NCI-H1930 (cell line): Measurements from ENCODE around the gene AMOTL1.
A peak's percentile ranks its signal among the peaks of the same experiment; 100 is the strongest.
"Not testable (repeated sequence)": the region's sequence is repeated elsewhere in the genome, so short reads cannot be mapped to it uniquely, and the experiment has no call there.

ENCODE experiments used
- DNase-seq, 2 experiments: peaks; one replicate each; lab custom pipeline; 2025; lab: John Stamatoyannopoulos, UW

The AMOTL1 gene

GRCh38 chr11:94793002-94793401 lies 24.8 kb downstream of the AMOTL1 start:
- no peak for DNase-seq

DNA sequence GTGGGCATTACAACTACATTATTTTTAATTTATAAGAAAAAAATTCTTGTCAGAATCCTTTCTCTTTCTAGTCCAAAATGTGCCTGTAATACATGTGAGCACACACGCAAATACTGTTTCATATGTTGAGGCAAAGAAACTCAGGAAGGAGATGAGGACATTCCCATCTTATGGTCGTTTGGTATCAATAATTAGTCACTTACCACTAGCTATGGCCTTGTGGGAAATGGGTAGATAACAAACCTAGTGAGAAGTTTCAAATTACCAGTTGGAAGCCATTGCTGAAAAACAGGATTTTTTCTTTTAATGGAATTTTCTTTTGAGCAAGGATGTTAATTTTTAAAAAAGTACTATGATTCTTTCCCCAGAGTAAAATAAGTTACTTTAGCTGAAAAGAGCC lies 25.7 kb downstream of the AMOTL1 start:
- DNase-seq: no peak

- no peak for DNase-seq
Measured at GRCh38 chr11:94794287-94795168, 26.4 kb downstream of the AMOTL1 start.

GRCh38 chr11:94795476-94796189 lies 27.5 kb downstream of the AMOTL1 start:
- DNase-seq: no peak

DNA sequence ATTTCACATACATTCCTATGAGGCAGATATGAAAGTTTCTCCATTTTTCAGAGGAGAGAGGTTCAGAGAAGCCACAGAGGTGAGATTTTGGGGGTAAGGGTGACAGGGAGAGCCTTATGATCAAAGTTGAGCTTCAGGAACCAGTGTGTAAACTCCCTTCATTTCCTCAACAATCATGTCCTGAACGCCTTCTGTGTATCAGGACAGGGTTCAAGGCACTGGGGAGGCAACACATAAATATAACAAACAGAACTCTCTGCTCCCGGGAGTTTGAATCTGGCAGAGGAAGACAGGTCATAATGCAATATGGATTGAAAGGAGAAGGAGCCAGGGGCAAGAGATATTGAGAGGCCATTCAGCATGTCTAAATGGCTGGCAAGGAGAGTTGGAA lies 28.0 kb downstream of the AMOTL1 start:
- no peak for DNase-seq

DNA sequence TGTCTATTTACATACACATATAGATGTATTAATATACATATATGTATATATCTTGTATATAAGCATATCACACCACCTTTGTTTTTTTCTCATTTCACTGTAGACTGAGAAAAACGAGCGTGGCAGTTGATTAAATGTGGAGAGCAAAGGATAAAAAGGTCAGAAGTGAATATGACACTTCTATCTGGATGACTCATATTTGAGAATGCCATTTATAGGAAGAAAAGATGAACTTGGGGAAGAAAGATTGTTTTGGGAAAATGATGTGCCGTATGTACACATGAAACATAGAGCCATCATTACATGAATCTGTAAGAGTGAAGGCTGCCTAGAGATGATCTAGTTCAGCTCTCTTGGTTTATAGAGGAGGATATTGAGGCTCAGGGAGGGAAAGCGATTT lies 28.7 kb downstream of the AMOTL1 start:
- DNase-seq: no peak

- no peak for DNase-seq
Measured at GRCh38 chr11:94799726-94800125, 31.6 kb downstream of the AMOTL1 start.

- no peak for DNase-seq
Measured at GRCh38 chr11:94800414-94800813, 32.3 kb downstream of the AMOTL1 start.

- DNase-seq: no peak
Measured at GRCh38 chr11:94801866-94802460, 33.8 kb downstream of the AMOTL1 start.

- no peak for DNase-seq
Measured at GRCh38 chr11:94802501-94802900, 34.3 kb downstream of the AMOTL1 start.

GRCh38 chr11:94803491-94803890 lies 35.3 kb downstream of the AMOTL1 start:
- no peak for DNase-seq

GRCh38 chr11:94804874-94805273 lies 36.7 kb downstream of the AMOTL1 start:
- DNase-seq: no peak

DNA sequence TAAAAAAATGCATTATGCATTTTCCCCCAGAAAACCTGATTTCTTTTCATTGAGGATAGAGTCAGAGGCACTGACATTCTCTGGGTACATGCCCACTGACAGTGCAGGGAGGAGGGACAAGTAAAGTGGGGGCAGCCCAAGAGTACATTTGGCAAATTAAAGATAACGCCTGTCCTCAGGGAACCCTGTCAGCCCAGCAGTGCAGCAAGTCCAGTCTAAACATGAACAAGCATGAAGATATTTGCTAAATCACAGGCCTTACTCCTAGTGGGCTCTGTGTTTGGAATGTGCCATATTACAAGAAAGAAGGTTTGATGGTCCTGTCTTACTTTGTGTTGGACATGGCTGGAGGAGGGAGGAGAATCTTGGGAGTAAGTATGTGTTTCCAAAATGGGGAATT lies 37.9 kb downstream of the AMOTL1 start:
- DNase-seq: no peak

- no peak for DNase-seq
Measured at GRCh38 chr11:94806419-94806818, 38.3 kb downstream of the AMOTL1 start.

DNA sequence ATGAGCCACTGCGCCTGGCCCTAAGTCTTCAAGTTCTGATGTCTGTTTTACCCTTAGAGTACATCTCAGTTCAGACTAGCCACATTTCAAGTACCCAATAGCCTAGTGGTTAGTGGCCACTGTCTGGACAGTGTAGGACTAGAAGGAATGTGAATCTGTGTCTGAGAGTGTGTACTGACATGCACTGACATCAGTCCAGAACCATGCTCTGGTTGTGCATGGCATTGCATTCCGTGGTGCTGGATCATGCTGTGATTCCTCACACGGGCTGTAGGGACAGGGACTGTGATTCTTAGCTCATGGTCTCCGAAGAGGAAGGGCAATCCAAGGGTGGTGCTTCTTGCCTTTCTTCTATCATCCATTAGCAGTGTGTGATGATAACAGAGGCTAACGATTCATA lies 41.1 kb downstream of the AMOTL1 start:
- DNase-seq: no peak

DNA sequence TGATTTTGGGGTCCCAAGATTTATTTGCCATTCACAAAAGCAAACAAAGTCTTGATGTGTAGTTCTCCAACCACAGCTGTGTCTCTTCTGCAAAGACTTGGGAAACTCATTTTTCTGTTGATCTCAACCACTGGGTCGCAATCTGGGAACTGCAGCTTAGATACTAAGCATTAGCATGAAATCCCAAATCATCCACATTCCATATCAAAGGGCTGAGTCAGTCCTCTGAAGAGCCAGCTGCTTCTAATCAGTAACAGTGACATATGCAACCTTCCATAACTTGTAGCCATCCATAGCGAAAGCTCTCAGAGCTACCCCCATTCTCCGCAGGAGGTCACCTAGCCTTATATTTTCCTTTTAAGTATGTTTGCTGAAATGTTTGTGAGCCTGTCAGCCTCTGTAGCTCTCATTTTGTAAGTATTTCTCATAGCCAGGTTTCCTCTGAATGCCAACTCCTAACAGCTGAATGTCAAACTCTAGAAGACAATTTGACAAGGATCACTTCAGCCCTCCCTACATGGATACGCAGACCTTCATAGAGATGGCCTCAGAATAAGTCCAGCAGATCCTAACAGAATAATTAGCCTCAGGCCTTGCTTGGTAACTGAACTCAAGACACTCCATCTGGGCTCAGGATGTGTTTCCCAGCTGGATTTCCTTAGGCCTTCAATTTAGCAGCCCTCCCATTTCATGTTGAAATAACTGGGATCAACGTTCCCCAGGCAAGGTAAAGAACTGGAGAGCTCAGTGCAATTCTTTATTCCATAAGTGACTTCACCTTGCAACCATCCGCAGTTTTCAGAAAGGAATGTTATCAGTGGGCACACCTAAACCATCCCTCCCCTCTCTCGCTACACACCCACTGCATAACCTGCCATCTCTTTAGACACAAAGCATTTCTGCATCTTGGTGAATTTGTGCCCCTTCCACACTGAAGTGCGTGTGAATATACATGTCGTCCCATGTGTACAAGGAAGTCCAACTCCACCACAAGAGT lies 44.9 kb downstream of the AMOTL1 start:
- DNase-seq: not testable (repeated sequence)

GRCh38 chr11:94814272-94814976 lies 46.3 kb downstream of the AMOTL1 start:
- DNase-seq: no peak

DNA sequence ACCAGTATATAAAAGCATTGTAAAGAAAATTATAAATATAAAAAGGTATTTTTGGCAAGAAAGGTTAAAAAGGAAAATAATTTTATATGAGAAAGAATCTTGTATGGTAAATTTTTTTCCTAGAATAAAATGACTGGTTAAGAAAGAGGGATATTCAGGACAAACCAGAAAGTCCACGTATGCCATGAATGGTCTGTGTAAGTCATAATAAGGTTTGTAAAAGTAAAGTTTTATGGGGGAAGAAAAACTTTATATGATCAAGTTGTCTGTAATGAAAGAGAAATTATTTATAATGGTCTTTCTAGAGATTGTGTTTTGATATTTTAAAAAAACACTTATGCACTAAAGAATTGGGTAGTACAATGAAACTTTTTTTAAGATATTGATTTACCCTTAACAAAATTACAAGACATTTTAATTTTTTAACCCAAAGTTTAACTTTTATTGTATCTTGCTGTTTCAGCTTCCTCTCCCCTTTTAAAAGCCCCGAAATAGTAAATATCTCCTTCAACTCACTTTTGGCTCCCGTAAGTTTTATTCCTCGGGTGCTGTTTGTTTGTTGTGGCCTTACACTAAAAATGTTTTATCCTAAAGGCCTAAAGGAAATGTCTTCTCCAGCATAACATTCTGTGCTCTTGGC lies 47.7 kb downstream of the AMOTL1 start:
- DNase-seq: peak in 1 of 2 experiments; percentile 6

- no peak for DNase-seq
Measured at GRCh38 chr11:94820480-94820879, 52.3 kb downstream of the AMOTL1 start.

DNA sequence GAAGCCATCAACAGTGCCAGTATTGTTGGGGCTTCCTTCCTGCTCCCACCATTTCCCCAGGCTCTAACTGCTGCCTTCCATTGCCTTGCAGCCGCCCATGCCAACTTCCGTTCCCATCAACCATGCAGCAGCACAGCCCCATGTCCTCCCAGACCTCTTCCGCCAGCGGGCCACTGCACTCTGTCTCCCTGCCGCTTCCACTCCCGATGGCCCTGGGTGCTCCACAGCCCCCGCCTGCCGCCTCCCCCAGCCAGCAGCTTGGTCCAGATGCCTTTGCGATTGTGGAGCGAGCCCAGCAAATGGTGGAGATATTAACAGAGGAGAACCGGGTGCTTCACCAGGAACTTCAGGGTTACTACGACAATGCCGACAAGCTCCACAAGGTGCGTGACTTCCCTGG lies 53.3 kb downstream of the AMOTL1 start:
- no peak for DNase-seq

- no peak for DNase-seq
Measured at GRCh38 chr11:94822080-94822479, 53.9 kb downstream of the AMOTL1 start.
